GM19372 (cell line): Measurements from ENCODE around the gene IFTAP.

Source experiments
- ATAC-seq: cut with Tn5 transposase; IDR thresholded peaks from one replicate; pipeline ENCODE4 v1.9.1; 2021; ENCODE audit warnings: mild to moderate bottlenecking, low read depth, moderate library complexity; ENCODE audit not compliant: unreplicated experiment

Gene IFTAP

GRCh38 chr11:36591433-36591832 is 2.9 kb upstream of the IFTAP start:
- no peak for ATAC-seq

GRCh38 chr11:36596880-36597279 is 2.6 kb downstream of the IFTAP start:
- ATAC-seq: no peak

- ATAC-seq: no peak
These were observed 3.7 kb downstream of the IFTAP start, which contains the start of gene RAG2 for GRCh38 chr11:36598051-36598450. TSS of gene RAG2 (minus strand) at chr11:36598236. CDS start at chr11:36594168, 4,068 bp downstream.

- no peak for ATAC-seq
These were observed 5.9 kb downstream of the IFTAP start for GRCh38 chr11:36600180-36600579.

- no peak for ATAC-seq
These were observed 6.9 kb downstream of the IFTAP start for GRCh38 chr11:36601155-36601554.

- no peak for ATAC-seq
These were observed 7.8 kb downstream of the IFTAP start for GRCh38 chr11:36602135-36602534.

GRCh38 chr11:36605221-36606216 is 11.2 kb downstream of the IFTAP start:
- no peak for ATAC-seq

- no peak for ATAC-seq
These were observed 14.3 kb downstream of the IFTAP start for GRCh38 chr11:36608491-36609199.

- ATAC-seq: no peak
These were observed 15.1 kb downstream of the IFTAP start for GRCh38 chr11:36609383-36609782.

GRCh38 chr11:36615826-36616225 is 21.5 kb downstream of the IFTAP start:
- no peak for ATAC-seq

- no peak for ATAC-seq
These were observed 23.5 kb downstream of the IFTAP start for GRCh38 chr11:36617543-36618362.

GRCh38 chr11:36618363-36619047 is 24.2 kb downstream of the IFTAP start:
- no peak for ATAC-seq

- ATAC-seq: no peak
These were observed 25.2 kb downstream of the IFTAP start for GRCh38 chr11:36619502-36619901.

GRCh38 chr11:36620246-36620645 is 25.9 kb downstream of the IFTAP start:
- no peak for ATAC-seq

GRCh38 chr11:36622431-36623136 is 28.3 kb downstream of the IFTAP start:
- ATAC-seq: no peak

- ATAC-seq: no peak
These were observed 29.2 kb downstream of the IFTAP start for GRCh38 chr11:36623494-36623893.

GRCh38 chr11:36627006-36627405 is 32.7 kb downstream of the IFTAP start:
- no peak for ATAC-seq

- ATAC-seq: no peak
These were observed 33.2 kb downstream of the IFTAP start for GRCh38 chr11:36627471-36627870.

GRCh38 chr11:36628141-36628540 is 33.8 kb downstream of the IFTAP start:
- no peak for ATAC-seq
